ENCODE results near the gene GLTPD2.

DNA sequence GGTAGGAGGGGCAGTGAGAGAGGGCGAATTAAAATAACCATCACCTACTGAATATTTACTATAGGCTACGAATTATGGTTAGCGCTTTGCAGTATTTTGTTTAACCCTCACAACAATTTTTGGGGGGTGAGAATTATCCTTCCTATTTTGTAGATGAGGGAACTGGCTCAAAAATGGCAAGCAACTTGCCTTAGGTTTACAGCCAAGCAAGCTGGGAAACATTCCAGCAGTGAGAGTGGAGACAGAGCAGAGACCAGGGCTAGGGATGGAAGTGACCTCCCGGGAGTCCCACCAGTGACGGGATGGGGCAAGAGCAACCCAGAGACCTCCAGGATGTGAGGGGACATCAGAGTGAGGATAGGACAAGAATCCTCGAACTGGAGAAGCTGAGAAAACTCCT lies 2.2 kb upstream of the GLTPD2 start:
- TF ChIP-seq GLIS3 (CRISPR knock-in tag; IDR thresholded peaks at IDR 0.05) (no peak), TOX (CRISPR knock-in tag; IDR thresholded peaks at IDR 0.05; ENCODE audit: borderline replicate concordance) (no peak), ESRRG (CRISPR knock-in tag; IDR thresholded peaks at IDR 0.05) (no peak), ZC3H10 (CRISPR knock-in tag; IDR thresholded peaks at IDR 0.05) (no peak), RARB (CRISPR knock-in tag; IDR thresholded peaks at IDR 0.05) (no peak), ZFP30 (CRISPR knock-in tag; IDR thresholded peaks at IDR 0.05) (no peak), ZNF565 (CRISPR knock-in tag; conservative IDR thresholded peaks at IDR 0.05; ENCODE audit: low read depth) (no peak), ZNF70 (CRISPR knock-in tag; IDR thresholded peaks at IDR 0.05) (no peak)
- TF ChIP-seq, protein P1, sequence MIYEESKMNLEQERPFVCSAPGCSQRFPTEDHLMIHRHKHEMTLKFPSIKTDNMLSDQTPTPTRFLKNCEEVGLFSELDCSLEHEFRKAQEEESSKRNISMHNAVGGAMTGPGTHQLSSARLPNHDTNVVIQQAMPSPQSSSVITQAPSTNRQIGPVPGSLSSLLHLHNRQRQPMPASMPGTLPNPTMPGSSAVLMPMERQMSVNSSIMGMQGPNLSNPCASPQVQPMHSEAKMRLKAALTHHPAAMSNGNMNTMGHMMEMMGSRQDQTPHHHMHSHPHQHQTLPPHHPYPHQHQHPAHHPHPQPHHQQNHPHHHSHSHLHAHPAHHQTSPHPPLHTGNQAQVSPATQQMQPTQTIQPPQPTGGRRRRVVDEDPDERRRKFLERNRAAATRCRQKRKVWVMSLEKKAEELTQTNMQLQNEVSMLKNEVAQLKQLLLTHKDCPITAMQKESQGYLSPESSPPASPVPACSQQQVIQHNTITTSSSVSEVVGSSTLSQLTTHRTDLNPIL (CRISPR knock-in tag; IDR thresholded peaks at IDR 0.05; ENCODE audit: low read depth) = no peak
- TF ChIP-seq, protein P2, sequence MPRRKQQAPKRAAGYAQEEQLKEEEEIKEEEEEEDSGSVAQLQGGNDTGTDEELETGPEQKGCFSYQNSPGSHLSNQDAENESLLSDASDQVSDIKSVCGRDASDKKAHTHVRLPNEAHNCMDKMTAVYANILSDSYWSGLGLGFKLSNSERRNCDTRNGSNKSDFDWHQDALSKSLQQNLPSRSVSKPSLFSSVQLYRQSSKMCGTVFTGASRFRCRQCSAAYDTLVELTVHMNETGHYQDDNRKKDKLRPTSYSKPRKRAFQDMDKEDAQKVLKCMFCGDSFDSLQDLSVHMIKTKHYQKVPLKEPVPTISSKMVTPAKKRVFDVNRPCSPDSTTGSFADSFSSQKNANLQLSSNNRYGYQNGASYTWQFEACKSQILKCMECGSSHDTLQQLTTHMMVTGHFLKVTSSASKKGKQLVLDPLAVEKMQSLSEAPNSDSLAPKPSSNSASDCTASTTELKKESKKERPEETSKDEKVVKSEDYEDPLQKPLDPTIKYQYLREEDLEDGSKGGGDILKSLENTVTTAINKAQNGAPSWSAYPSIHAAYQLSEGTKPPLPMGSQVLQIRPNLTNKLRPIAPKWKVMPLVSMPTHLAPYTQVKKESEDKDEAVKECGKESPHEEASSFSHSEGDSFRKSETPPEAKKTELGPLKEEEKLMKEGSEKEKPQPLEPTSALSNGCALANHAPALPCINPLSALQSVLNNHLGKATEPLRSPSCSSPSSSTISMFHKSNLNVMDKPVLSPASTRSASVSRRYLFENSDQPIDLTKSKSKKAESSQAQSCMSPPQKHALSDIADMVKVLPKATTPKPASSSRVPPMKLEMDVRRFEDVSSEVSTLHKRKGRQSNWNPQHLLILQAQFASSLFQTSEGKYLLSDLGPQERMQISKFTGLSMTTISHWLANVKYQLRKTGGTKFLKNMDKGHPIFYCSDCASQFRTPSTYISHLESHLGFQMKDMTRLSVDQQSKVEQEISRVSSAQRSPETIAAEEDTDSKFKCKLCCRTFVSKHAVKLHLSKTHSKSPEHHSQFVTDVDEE (CRISPR knock-in tag; IDR thresholded peaks at IDR 0.05) = no peak
- TF ChIP-seq, protein P3, sequence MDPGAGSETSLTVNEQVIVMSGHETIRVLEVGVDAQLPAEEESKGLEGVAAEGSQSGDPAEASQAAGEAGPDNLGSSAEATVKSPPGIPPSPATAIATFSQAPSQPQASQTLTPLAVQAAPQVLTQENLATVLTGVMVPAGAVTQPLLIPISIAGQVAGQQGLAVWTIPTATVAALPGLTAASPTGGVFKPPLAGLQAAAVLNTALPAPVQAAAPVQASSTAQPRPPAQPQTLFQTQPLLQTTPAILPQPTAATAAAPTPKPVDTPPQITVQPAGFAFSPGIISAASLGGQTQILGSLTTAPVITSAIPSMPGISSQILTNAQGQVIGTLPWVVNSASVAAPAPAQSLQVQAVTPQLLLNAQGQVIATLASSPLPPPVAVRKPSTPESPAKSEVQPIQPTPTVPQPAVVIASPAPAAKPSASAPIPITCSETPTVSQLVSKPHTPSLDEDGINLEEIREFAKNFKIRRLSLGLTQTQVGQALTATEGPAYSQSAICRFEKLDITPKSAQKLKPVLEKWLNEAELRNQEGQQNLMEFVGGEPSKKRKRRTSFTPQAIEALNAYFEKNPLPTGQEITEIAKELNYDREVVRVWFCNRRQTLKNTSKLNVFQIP (CRISPR knock-in tag; IDR thresholded peaks at IDR 0.05; ENCODE audit: borderline replicate concordance, low read depth) = no peak
